Neutrophil (primary cell): Measurements from ENCODE around the gene PI4KA.

Experiments
- H3K27ac ChIP-seq: fragments of 200-600 bp; sonication (generic); 2 replicates; pipeline ENCODE4 v1.5.1; 2016; ENCODE audit warnings: mild to moderate bottlenecking, moderate library complexity
- H3K27me3 ChIP-seq: fragments of 200-600 bp; sonication (generic); 2 replicates; pipeline ENCODE4 v1.6.0; 2016; ENCODE audit warnings: mild to moderate bottlenecking
- H3K36me3 ChIP-seq: fragments of 200-600 bp; sonication (generic); 2 replicates; pipeline ENCODE4 v1.5.1; 2017
- H3K4me1 ChIP-seq, 2 experiments: fragments of 200-600 bp in 1 of 2; sonication (generic) in 1 of 2; 1 replicate in 1 of 2; 2 replicates in 1 of 2; pipeline versions ENCODE4 v1.5.1 to v1.6.1; 2013 to 2016; ENCODE audit warnings: low read depth in 1 of 2, low read length in 1 of 2, mild to moderate bottlenecking in 1 of 2, moderate library complexity in 1 of 2; ENCODE audit not compliant: control insufficient read depth in 1 of 2, insufficient read depth in 1 of 2
- H3K4me3 ChIP-seq, 2 experiments: fragments of 200-600 bp in 1 of 2; sonication (generic) in 1 of 2; 1 replicate in 1 of 2; 2 replicates in 1 of 2; pipeline ENCODE4 v1.5.1; 2013 to 2016; ENCODE audit warnings: low read depth in 1 of 2, low read length in 1 of 2, mild to moderate bottlenecking in 1 of 2, moderate library complexity in 1 of 2
- H3K9me3 ChIP-seq: fragments of 200-600 bp; sonication (generic); 2 replicates; pipeline ENCODE4 v1.5.1; 2016
- CTCF ChIP-seq: fragments of 200-600 bp; sonication (generic); IDR thresholded peaks from 2 replicates; pipeline ENCODE4 v1.5.1; 2016; ENCODE audit warnings: antibody characterized with exemption

The PI4KA gene

GRCh38 chr22:20862540-20862939 is 3.9 kb upstream of the PI4KA start:
- no peak overlapping the region for H3K27ac ChIP-seq
- peaks cover 18% of the 10 kb centered on the region in 2 experiments for H3K4me1 ChIP-seq
- no peak for TF ChIP-seq CTCF
- H3K9me3 ChIP-seq: no peaks in the 10 kb centered on the region
- H3K4me3 ChIP-seq: no peak overlapping the region
- peaks cover 40% of the 10 kb centered on the region for H3K36me3 ChIP-seq
- H3K27me3 ChIP-seq: no peaks in the 10 kb centered on the region

- no peaks in the 10 kb centered on the region for H3K9me3 ChIP-seq
- no peaks in the 10 kb centered on the region for H3K27me3 ChIP-seq
- H3K27ac ChIP-seq: peak overlapping the region; percentile 97
- peaks cover 19% of the 10 kb centered on the region for H3K36me3 ChIP-seq
- peak overlapping the region; percentile 68 to 85 for H3K4me3 ChIP-seq
- peaks cover 30 to 33% of the 10 kb centered on the region in 2 experiments for H3K4me1 ChIP-seq
- no peak for TF ChIP-seq CTCF
These were observed 1.0 kb upstream of the PI4KA start for GRCh38 chr22:20859615-20860014.

GRCh38 chr22:20857838-20858614 is 585 bp downstream of the PI4KA start:
- Histone ChIP-seq H3K27me3 (no peaks in the 10 kb centered on the region), H3K36me3 (peaks cover 8% of the 10 kb centered on the region), H3K9me3 (no peaks in the 10 kb centered on the region), H3K4me3 (peak overlapping the region; percentile 68 to 85), H3K27ac (peak overlapping the region; percentile 97), H3K4me1 (peaks cover 35 to 38% of the 10 kb centered on the region in 2 experiments)
- no peak for TF ChIP-seq CTCF

- Histone ChIP-seq H3K4me1 (peaks cover 35 to 39% of the 10 kb centered on the region in 2 experiments), H3K27me3 (no peaks in the 10 kb centered on the region), H3K9me3 (no peaks in the 10 kb centered on the region), H3K36me3 (peaks cover under 1% of the 10 kb centered on the region), H3K4me3 (peak overlapping the region; percentile 68 to 85), H3K27ac (peak overlapping the region; percentile 97)
- TF ChIP-seq CTCF: no peak
These were observed 1.4 kb downstream of the PI4KA start for GRCh38 chr22:20857247-20857643.

- peaks cover 24 to 27% of the 10 kb centered on the region in 2 experiments for H3K4me1 ChIP-seq
- no peaks in the 10 kb centered on the region for H3K36me3 ChIP-seq
- no peaks in the 10 kb centered on the region for H3K27me3 ChIP-seq
- no peak overlapping the region for H3K4me3 ChIP-seq
- H3K9me3 ChIP-seq: no peaks in the 10 kb centered on the region
- TF ChIP-seq CTCF: no peak
- H3K27ac ChIP-seq: peak overlapping the region; percentile 12
These were observed 5.4 kb downstream of the PI4KA start for GRCh38 chr22:20853236-20853660.
